Sigmoid colon (tissue), 7 donors: ENCODE measurements around the gene FRAS1. TPM values are rescaled to one million over a fixed set of nuclear protein-coding genes. Genes with fewer than 3 reads are reported as not detected.

Experiments
- DNase-seq: peaks from one replicate; pipeline ENCODE4 v3.0.0-alpha.2; 2019
- H3K27ac ChIP-seq, 4 donors: fragments of 200-600 bp; sonication (generic); one replicate each; pipeline ENCODE4 v1.5.1; 2016 to 2019; ENCODE audit warnings: mild to moderate bottlenecking in 1 of 4
- H3K27me3 ChIP-seq, 3 donors: fragments of 200-600 bp; sonication (generic); one replicate each; pipeline ENCODE4 v1.5.1; 2019; ENCODE audit warnings: mild to moderate bottlenecking in 1 of 3
- H3K36me3 ChIP-seq, 4 donors: fragments of 200-600 bp; sonication (generic); one replicate each; pipeline ENCODE4 v1.5.1; 2016 to 2019
- H3K4me1 ChIP-seq, 4 donors: fragments of 200-600 bp; sonication (generic); one replicate each; pipeline ENCODE4 v1.5.1; 2017 to 2019
- H3K4me3 ChIP-seq, 4 donors: fragments of 200-600 bp; sonication (generic); one replicate each; pipeline ENCODE4 v1.5.1; 2017 to 2019; ENCODE audit warnings: mild to moderate bottlenecking in 2 of 4, moderate library complexity in 1 of 4
- H3K9me3 ChIP-seq, 4 donors: fragments of 200-600 bp in 3 of 4; sonication (generic) in 3 of 4; one replicate each; pipeline versions ENCODE4 v1.5.1 to v1.6.1; 2013 to 2019
- EP300 ChIP-seq, 4 donors: sonication (generic); formaldehyde crosslinking; IDR thresholded peaks; one replicate each; pipeline ENCODE4 v1.6.1; 2017; ENCODE audit warnings: antibody characterized with exemption in 4 of 4
- POLR2A ChIP-seq, 2 donors: fragments of 450-650 bp; IDR thresholded peaks; one replicate each; pipeline ENCODE4 v1.6.1; 2016; ENCODE audit warnings: antibody characterized with exemption in 2 of 2, mild to moderate bottlenecking in 2 of 2, moderate library complexity in 2 of 2
- POLR2AphosphoS5 ChIP-seq, 4 donors: sonication (generic); formaldehyde crosslinking; IDR thresholded peaks; one replicate each; pipeline ENCODE4 v1.6.1; 2017; ENCODE audit warnings: antibody characterized with exemption in 4 of 4
- WGBS, 2 donors: extraction: QIAGEN DNeasy Blood & Tissue Kit; methylation state at CpG; one replicate each; pipeline ENCODE4 v1.1.7; 2013; 5-methylcytosine and 5-hydroxymethylcytosine counted together
- intact Hi-C: fragments of 100-400 bp; cut with DNase I; formaldehyde crosslinking; loops from one replicate; pipeline ENCODE4 v1.15.1; 2023
- polyA plus RNA-seq, 3 donors: library from polyadenylated mRNA; stranded (reverse); fragments of 200-250 nt; gene quantifications; one replicate each; pipeline ENCODE4 v1.2.3, GENCODE V29; 2013
- total RNA-seq, 4 donors: library from RNA; depleted of rRNA; stranded (reverse); fragments of >200 nt; gene quantifications; one replicate each; pipeline ENCODE4 v1.1.0, GENCODE V29; 2016
- TF ChIP-seq, protein P1 (sequence below), 4 experiments: fragments of 450-650 bp in 3 of 4; fragments of 200-600 bp in 1 of 4; IDR thresholded peaks; one replicate each; pipeline ENCODE4 v1.5.1; 2016 to 2019; ENCODE audit warnings: antibody characterized with exemption in 4 of 4, mild to moderate bottlenecking in 3 of 4, moderate library complexity in 2 of 4
- donor health status: healthy with polysubstance abuse.
- donor health status: Bipolar disorder and iron deficiency.
- donor health status: healthy.

The FRAS1 gene
- total and polyA plus RNA-seq, 7 donors: under 0.01 to 22.4 (median 7.4) TPM; not detected in 1

DNA sequence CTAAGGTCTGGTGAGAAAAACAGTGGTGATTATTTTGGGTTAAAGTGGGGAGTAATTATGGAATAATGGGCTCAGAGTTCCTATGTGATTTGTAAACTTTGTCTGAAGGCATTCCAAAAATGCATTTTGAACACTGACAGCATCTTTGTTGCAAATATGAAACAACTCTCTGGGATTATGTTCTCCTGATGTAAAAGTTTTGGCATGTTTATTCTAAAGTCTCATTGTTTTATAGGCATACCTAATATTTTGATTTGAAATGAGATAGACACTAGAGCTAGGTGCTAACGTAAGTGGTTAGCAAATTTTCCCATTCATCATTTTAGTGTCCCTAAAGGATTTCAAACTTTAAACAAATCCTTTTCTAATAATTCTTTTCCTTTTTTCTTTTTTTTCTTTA is 353.6 kb downstream of the FRAS1 start:
- Histone ChIP-seq H3K27ac (no peak overlapping the region), H3K36me3 (peaks cover 0 to 4% (median 0%) of the 10 kb centered on the region in 4 donors), H3K4me3 (no peak overlapping the region), H3K27me3 (no peaks in the 10 kb centered on the region), H3K9me3 (no peaks in the 10 kb centered on the region), H3K4me1 (peaks cover 0 to 5% (median 0%) of the 10 kb centered on the region in 4 donors)
- 90 to 97% methylated on average over 1 of the region's 1 CpG for WGBS, 2 donors
- no peak for TF ChIP-seq EP300 (IDR thresholded peaks at IDR 0.05)
- TF ChIP-seq POLR2AphosphoS5 (IDR thresholded peaks at IDR 0.05): no peak
- no peak for TF ChIP-seq POLR2A (IDR thresholded peaks at IDR 0.05)
- TF ChIP-seq, protein P1, sequence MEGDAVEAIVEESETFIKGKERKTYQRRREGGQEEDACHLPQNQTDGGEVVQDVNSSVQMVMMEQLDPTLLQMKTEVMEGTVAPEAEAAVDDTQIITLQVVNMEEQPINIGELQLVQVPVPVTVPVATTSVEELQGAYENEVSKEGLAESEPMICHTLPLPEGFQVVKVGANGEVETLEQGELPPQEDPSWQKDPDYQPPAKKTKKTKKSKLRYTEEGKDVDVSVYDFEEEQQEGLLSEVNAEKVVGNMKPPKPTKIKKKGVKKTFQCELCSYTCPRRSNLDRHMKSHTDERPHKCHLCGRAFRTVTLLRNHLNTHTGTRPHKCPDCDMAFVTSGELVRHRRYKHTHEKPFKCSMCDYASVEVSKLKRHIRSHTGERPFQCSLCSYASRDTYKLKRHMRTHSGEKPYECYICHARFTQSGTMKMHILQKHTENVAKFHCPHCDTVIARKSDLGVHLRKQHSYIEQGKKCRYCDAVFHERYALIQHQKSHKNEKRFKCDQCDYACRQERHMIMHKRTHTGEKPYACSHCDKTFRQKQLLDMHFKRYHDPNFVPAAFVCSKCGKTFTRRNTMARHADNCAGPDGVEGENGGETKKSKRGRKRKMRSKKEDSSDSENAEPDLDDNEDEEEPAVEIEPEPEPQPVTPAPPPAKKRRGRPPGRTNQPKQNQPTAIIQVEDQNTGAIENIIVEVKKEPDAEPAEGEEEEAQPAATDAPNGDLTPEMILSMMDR (IDR thresholded peaks at IDR 0.05): no peak
- intact Hi-C loops: no loop called here
- no peak for DNase-seq

GRCh38 chr4:78414116-78414515 is 357.0 kb downstream of the FRAS1 start:
- 65 to 85% methylated on average over 6 of the region's 6 CpGs for WGBS, 2 donors
- H3K27me3 ChIP-seq: no peaks in the 10 kb centered on the region
- TF ChIP-seq, protein P1 (IDR thresholded peaks at IDR 0.05): no peak
- no peak for TF ChIP-seq EP300 (IDR thresholded peaks at IDR 0.05)
- TF ChIP-seq POLR2AphosphoS5 (IDR thresholded peaks at IDR 0.05): no peak
- no peak for TF ChIP-seq POLR2A (IDR thresholded peaks at IDR 0.05)

DNA sequence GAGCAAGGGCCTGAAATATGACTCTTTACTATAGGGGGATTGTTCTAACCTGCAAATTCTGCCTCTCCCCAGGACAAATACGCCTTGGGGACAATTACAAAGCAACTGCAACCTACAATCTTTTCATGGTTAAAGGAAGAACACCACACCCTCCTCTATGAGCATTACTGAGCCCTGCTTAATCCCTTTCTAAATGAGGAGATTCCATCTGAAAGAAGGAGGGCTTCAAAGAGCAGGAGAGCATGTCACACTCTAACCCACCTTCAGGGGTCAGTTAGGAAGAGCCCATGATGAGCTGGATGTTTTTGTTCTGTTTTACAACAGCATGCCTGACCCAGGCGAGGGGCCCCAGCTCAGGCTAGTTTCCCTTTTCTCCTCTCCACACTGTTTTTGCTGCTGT is 360.5 kb downstream of the FRAS1 start:
- WGBS, 2 donors: 78 to 84% methylated on average over 2 of the region's 2 CpGs
- TF ChIP-seq, protein P1 (IDR thresholded peaks at IDR 0.05): no peak
- TF ChIP-seq EP300 (IDR thresholded peaks at IDR 0.05) (no peak), POLR2A (IDR thresholded peaks at IDR 0.05) (no peak), POLR2AphosphoS5 (IDR thresholded peaks at IDR 0.05) (no peak)
- peaks cover 0 to 5% (median 0%) of the 10 kb centered on the region in 4 donors for H3K4me1 ChIP-seq
- H3K36me3 ChIP-seq: no peaks in the 10 kb centered on the region
- no peak overlapping the region for H3K27ac ChIP-seq
- intact Hi-C loops: no loop called here
- H3K9me3 ChIP-seq: no peaks in the 10 kb centered on the region
- H3K27me3 ChIP-seq: no peaks in the 10 kb centered on the region
- no peak overlapping the region for H3K4me3 ChIP-seq
- no peak for DNase-seq

More at GRCh38 chr4:78414116-78414515, 357.0 kb downstream of the FRAS1 start:
- Histone ChIP-seq H3K4me1 (peaks cover 0 to 5% (median 0%) of the 10 kb centered on the region in 4 donors), H3K9me3 (no peaks in the 10 kb centered on the region), H3K36me3 (no peaks in the 10 kb centered on the region), H3K27ac (no peak overlapping the region), H3K4me3 (no peak overlapping the region)
- no peak for DNase-seq
- intact Hi-C loops: no loop called here

- H3K4me3 ChIP-seq: no peak overlapping the region
- no peaks in the 10 kb centered on the region for H3K9me3 ChIP-seq
- TF ChIP-seq, protein P1 (IDR thresholded peaks at IDR 0.05): no peak
- peak in 1 of 4 donors; percentile 13 for TF ChIP-seq POLR2AphosphoS5 (IDR thresholded peaks at IDR 0.05)
- no peaks in the 10 kb centered on the region for H3K27me3 ChIP-seq
- H3K4me1 ChIP-seq: peaks cover 0 to 5% (median 0%) of the 10 kb centered on the region in 4 donors
- 70 to 82% methylated on average over 6 of the region's 6 CpGs for WGBS, 2 donors
- H3K36me3 ChIP-seq: no peaks in the 10 kb centered on the region
- no peak overlapping the region for H3K27ac ChIP-seq
- DNase-seq: no peak
- intact Hi-C loops: no loop called here
Measured at GRCh38 chr4:78418406-78418805, 361.3 kb downstream of the FRAS1 start.

GRCh38 chr4:78423790-78424189 is 366.7 kb downstream of the FRAS1 start:
- Histone ChIP-seq H3K4me3 (no peak overlapping the region), H3K27ac (no peak overlapping the region), H3K36me3 (no peaks in the 10 kb centered on the region), H3K9me3 (no peaks in the 10 kb centered on the region), H3K4me1 (no peaks in the 10 kb centered on the region), H3K27me3 (no peaks in the 10 kb centered on the region)
- intact Hi-C loops: no loop called here
- WGBS, 2 donors: 90 to 91% methylated on average over 9 of the region's 9 CpGs
- DNase-seq: no peak
- TF ChIP-seq, protein P1 (IDR thresholded peaks at IDR 0.05): no peak
- no peak for TF ChIP-seq POLR2AphosphoS5 (IDR thresholded peaks at IDR 0.05)
- no peak for TF ChIP-seq EP300 (IDR thresholded peaks at IDR 0.05)
- TF ChIP-seq POLR2A (IDR thresholded peaks at IDR 0.05): no peak
